Measurements from ENCODE around the gene CCDC170.
"Not testable (repeated sequence)": the region's sequence is repeated elsewhere in the genome, so short reads cannot be mapped to it uniquely, and the experiment has no call there.

The CCDC170 gene

DNA sequence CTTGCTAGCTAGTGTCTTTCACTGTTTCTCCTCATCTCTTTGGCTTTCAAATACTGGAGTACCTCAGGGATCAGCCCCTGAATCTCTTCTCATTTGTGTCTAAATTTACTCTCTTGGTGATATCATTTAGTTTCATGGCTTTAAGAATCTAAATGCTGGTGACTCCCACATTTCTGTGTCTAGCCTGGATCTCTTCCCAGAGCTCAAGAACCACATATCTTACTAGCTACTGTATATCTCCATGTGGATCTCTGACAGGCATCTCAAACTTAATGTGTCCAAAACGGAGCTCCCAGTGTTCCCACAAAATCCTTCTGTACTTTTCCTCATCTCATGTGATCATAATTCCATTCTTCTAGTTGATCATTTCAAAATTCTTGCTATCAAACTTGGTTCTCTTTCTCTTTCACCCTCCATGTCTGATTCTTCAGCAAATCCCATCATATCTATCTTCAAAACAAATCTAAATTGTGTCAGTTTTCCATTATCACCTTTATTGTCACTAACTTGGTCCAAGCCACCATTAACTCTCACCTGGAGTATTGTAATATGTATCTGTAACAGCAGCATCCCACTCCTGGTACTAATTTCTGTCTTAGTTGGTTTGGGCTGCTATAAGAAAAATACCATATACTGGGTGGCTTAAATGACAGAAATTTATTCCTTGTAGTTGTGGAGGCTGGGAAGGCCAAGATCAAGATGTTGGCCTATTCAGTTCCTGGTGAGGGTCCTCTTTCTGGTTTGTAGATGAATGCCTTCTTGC, 45.9 kb downstream of the CCDC170 start:
- no peak overlapping the region for H3K27ac ChIP-seq
- DNase-seq (ENCODE audit: low read depth, low spot score), result no peak

- DNase-seq (ENCODE audit: low read depth, low spot score), result no peak
- no peak overlapping the region for H3K27ac ChIP-seq
Measured at GRCh38 chr6:151544453-151544852, 50.6 kb downstream of the CCDC170 start.

GRCh38 chr6:151544884-151545283, 51.1 kb downstream of the CCDC170 start:
- H3K27ac ChIP-seq; DNase-seq (ENCODE audit: low read depth, low spot score): not testable (repeated sequence)

GRCh38 chr6:151546941-151547659, 53.3 kb downstream of the CCDC170 start:
- H3K27ac ChIP-seq, result no peak overlapping the region
- DNase-seq (ENCODE audit: low read depth, low spot score), result no peak

GRCh38 chr6:151548201-151548600, 54.4 kb downstream of the CCDC170 start:
- no peak for DNase-seq (ENCODE audit: low read depth, low spot score)
- no peak overlapping the region for H3K27ac ChIP-seq

DNA sequence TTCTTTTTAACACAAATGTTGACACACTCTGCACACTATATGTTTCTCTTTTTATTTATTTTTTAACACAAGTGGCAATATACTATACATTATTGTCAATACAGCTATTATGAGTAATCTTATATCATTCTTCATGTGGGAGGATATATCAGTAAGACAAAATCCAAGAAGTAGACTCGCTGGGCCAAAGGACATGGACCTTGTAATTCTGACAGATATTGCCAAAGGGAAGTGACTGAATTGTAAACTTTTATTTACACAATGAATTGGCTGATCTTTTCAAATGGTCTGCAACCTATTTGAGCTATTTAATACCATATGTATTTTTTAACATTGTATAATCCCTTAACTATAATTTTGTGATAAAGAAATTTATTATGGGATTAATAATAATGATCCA, 56.0 kb downstream of the CCDC170 start:
- no peak for DNase-seq (ENCODE audit: low read depth, low spot score)
- H3K27ac ChIP-seq, result no peak overlapping the region

DNA sequence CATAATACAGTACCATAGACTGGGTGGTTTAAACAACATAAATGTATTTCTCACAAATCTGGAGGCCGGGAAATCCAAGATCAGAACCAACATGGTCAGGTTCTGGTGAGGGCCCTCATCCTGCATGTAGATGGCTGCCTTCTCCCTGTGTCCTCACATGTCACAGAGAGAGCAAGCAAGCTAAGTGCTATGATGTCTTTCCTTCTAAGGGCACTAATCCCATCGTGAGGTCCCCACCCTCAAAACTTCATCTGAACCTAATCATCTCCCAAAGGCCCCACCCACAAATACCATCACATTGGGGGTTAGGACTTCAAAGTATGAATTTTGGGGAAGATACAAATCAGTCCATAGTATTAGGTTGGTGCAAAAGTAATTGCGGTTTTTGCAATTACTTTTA, 56.8 kb downstream of the CCDC170 start:
- no peak overlapping the region for H3K27ac ChIP-seq
- DNase-seq (ENCODE audit: low read depth, low spot score), result no peak

- DNase-seq (ENCODE audit: low read depth, low spot score), result no peak
- H3K27ac ChIP-seq, result no peak overlapping the region
Measured at GRCh38 chr6:151551223-151551857, 57.5 kb downstream of the CCDC170 start.

DNA sequence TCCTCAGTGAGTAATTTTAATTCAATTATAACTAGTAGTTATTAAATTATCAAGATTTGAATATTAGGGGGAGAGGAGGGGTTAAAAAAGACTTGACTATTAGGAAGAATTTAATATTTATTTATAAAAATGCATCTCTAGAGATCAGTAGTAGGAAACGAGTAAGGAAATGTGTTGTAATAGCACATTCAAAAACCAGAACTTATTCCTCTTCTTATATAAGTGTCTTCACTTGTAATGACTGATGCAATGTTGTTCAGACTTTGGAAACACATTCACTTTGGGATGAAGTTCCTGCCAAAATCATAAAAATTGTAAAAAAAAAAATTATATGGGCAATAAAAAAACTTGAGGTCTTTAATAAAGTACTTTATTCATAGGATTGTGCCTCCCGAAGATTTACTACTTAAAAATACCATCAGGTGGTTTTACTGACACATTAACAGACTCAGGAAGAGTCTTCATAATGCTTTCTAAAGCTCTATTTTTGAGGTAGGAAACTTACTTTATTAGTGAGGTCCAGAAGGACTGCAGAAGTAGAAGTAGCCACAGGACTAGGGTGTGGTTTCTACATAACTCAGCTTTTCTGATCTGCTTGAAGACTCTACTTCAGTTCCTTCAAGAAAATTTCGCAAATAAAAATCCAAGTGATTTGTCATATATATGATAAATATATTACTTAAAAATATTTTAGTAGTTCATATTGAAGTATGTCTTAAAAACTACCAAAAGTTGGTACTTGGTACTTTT, 59.8 kb downstream of the CCDC170 start:
- H3K27ac ChIP-seq, result no peak overlapping the region
- DNase-seq (ENCODE audit: low read depth, low spot score), result no peak

- H3K27ac ChIP-seq, result no peak overlapping the region
- DNase-seq (ENCODE audit: low read depth, low spot score), result no peak
Measured at GRCh38 chr6:151561238-151561637, 67.4 kb downstream of the CCDC170 start.

DNA sequence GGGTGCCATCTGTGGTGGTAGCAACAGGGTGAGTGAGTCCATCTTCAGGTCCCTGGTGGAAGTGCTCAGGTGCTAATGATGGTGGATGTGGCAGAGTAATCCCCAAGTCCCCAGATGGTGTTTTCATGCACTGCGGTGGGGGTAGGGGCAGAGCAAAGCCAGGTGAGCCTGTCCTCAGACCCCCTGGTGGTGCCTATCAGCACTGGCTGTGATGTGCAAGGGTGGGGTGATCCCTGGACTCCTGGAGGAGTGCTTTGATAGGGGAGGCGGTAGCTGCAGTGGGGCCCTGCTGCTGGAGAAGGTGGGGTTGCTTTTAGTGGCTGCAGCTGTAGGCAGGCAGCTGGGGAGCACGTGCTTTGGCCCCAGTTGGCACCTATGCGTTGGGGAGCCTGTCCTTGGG, 70.8 kb downstream of the CCDC170 start:
- DNase-seq (ENCODE audit: low read depth, low spot score), result no peak

DNA sequence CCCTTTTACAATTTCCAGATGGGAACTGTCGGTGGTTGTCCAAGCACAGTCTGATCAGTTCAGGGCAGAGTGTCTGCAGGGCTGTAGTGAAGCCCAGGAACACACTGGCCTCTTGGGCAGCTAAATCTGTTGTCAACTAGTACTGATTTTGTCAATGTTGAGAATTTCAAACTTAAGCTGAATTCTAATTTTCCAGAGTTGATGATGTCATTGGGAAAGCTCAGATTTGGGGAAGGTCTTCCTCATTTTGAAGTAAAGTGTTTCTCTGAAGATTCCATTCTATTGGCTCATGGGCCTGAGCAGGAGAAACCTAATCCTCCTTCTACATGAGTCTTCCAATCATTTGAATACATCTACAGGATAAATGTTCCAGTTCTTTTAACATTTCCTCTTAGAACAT, 72.1 kb downstream of the CCDC170 start:
- no peak overlapping the region for H3K27ac ChIP-seq
- no peak for DNase-seq (ENCODE audit: low read depth, low spot score)

More for the DNA sequence above, 70.8 kb downstream of the CCDC170 start:
- H3K27ac ChIP-seq, result no peak overlapping the region

DNA sequence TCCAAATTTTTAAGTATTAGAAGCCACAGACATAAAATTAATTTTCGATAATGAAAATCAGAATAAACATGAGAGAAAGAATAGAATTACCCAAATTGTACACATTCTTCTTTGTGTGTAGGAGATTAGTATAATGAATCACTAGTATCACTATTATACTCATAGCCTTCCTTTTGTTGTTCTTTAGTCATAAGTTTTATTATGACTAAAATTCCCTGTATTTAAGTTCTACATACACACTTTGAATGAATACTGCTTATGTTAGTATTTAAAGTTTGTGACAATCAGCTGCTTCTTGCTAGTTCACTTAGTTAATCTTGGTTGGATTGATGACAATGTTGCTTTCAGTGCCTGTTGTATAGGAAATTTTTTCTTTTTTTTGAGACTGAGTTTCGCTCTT, 72.7 kb downstream of the CCDC170 start:
- DNase-seq (ENCODE audit: low read depth, low spot score), result no peak
- H3K27ac ChIP-seq, result no peak overlapping the region

DNA sequence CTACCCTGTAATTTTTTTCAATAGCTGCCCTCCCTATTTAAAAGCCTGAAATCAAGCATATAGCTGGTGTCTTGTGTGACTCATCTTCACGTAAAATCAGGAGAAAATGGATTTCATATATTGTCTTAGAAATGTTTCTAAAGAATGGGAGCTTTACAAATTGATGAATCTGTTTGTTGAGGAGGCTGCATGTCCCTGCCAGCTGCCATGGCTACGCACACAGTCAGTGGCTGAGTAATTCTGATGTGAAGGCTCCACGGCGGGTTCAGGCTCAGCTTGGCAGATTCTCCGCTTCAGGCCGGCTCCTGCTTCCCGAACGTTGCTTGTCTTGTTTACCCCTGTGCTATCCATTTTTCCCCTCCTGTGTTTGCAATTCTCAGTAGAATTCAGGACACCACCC, 82.8 kb downstream of the CCDC170 start:
- no peak for DNase-seq (ENCODE audit: low read depth, low spot score)

DNA sequence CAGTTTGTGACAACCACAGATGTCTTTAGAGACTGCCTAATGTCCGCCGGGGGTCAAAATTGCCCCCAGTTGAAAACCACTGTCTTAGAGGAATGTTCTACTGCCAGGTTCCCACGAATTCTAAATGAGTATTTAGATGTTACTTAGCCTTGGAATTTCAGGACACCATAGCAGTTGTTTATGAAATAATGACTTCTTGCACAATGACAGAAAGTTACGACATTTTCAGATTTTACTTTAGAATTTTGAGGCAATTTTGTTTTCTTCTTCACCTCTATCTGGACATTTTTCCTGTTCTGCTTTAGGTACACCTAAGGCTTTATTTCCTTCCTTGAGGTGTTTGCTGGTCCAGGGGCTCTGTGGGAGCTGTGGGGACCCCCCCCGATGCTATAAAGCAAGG, 83.4 kb downstream of the CCDC170 start:
- DNase-seq (ENCODE audit: low read depth, low spot score), result no peak
- no peak overlapping the region for H3K27ac ChIP-seq

More for the DNA sequence above, 82.8 kb downstream of the CCDC170 start:
- no peak overlapping the region for H3K27ac ChIP-seq

DNA sequence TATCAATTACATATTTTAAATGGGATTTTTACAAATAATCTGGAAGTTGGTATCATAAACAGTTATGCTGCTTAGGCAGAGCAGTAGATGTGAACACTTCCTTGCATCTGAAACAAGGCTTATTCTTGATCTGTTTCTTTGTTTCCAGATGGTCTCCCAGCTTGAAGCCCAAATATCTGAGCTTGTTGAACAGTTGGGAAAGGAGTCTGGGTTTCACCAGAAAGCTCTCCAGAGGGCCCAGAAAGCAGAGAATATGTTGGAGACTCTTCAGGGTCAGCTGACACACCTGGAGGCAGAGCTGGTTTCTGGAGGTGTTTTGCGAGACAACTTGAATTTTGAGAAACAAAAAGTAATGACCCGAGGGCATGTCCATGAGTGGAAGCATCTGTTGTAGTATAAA, 91.9 kb downstream of the CCDC170 start:
- no peak for DNase-seq (ENCODE audit: low read depth, low spot score)
- H3K27ac ChIP-seq, result no peak overlapping the region

- H3K27ac ChIP-seq, result no peak overlapping the region
Measured at GRCh38 chr6:151589667-151590066, 95.8 kb downstream of the CCDC170 start.

DNA sequence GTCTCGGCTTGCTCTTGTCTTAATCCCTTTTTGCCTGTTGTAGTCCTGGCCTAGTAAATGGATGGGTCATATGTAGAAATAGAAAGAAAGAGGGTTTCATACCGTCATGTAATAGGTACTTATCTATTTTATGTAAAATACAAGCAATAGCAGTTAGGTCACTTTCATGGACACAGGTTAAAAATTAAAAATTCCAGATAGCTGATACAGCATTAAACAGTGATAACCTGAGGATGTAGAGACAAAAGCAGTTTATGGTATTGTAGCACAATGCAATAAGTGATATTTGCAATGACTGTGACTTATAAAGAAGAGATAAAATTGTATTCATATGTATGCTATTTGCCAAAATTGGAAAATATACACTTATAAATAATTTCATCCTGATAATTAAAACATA, 96.9 kb downstream of the CCDC170 start:
- no peak overlapping the region for H3K27ac ChIP-seq
- DNase-seq (ENCODE audit: low read depth, low spot score), result no peak

More at GRCh38 chr6:151589667-151590066, 95.8 kb downstream of the CCDC170 start:
- no peak for DNase-seq (ENCODE audit: low read depth, low spot score)

DNA sequence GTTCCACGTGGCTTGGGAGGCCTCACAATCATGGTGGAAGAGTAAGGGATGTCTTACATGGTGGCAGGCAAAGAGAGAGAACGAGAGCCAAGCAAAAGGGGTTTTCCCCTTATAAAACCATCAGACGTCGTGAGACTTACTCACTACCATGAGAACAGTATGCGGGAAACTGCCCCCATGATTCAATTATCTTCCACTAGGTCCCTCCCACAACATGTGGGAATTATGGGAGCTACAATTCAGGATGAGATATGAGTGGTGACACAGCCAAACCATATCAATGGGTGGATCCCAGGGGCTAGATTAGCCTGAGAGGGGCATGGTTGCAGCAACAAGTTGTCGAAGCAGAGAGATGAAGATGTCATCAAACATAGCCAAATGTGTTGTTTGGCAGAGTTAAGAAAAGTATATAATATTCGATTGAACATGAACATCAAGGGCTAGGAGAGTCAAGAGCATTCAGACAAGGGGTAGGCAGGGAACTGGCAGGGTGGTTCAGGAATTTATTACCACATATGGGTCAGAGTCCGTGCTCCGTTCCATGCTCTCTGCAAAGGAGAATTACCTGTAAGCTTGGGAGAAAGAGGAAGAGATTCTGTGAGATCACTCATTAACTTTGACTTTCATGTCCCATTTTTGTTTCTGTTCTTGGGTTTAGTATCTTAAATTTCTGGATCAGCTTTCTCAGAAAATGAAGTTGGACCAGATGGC, 98.8 kb downstream of the CCDC170 start:
- no peak for DNase-seq (ENCODE audit: low read depth, low spot score)
- H3K27ac ChIP-seq, result no peak overlapping the region

All from epithelial cell of prostate (primary cell).